Neural crest cell (in vitro differentiated cells): Measurements from ENCODE around the gene NOS1AP. TPM values are rescaled to one million over a fixed set of nuclear protein-coding genes. Genes with fewer than 3 reads are reported as not detected.

Experiments used
- DNase-seq: peaks from one replicate; pipeline ENCODE4 v3.0.0; 2021; ENCODE audit warnings: low read depth, mixed read lengths, low spot score
- H3K27ac Mint-ChIP-seq: one replicate; pipeline ENCODE4 v1.8.0; 2021; ENCODE audit warnings: mild to moderate bottlenecking, mixed read lengths; ENCODE audit not compliant: unreplicated experiment
- H3K27me3 Mint-ChIP-seq: 2 replicates; pipeline ENCODE4 v1.8.0; 2021; ENCODE audit warnings: low read depth, mild to moderate bottlenecking, mixed read lengths
- H3K36me3 Mint-ChIP-seq: 2 replicates; pipeline ENCODE4 v1.8.0; 2021; ENCODE audit warnings: low read depth, mild to moderate bottlenecking, mixed read lengths
- H3K4me1 Mint-ChIP-seq: 2 replicates; pipeline ENCODE4 v1.8.0; 2021; ENCODE audit warnings: mixed read lengths
- H3K4me3 Mint-ChIP-seq: one replicate; pipeline ENCODE4 v1.8.0; 2021; ENCODE audit warnings: mild to moderate bottlenecking, mixed read lengths
- H3K9me3 Mint-ChIP-seq: 2 replicates; pipeline ENCODE4 v1.8.0; 2021; ENCODE audit warnings: mixed read lengths
- CTCF ChIP-seq: fragments of 200-600 bp; sonication (generic); conservative IDR thresholded peaks from 2 replicates; pipeline ENCODE4 v1.5.0; 2021; ENCODE audit warnings: antibody characterized with exemption, mild to moderate bottlenecking
- total RNA-seq: library from RNA; stranded (reverse); gene quantifications from 2 replicates; pipeline ENCODE4 v1.2.1, GENCODE V29; 2021

NOS1AP gene
- total RNA-seq, 1 donor from 2014 or later: 7.0 TPM

GRCh38 chr1:162250004-162250730 is 180.7 kb downstream of the NOS1AP start:
- no peak for TF ChIP-seq CTCF
- DNase-seq: no peak
- Mint-ChIP-seq H3K4me1 (peaks cover 68% of the 10 kb centered on the region), H3K27me3 (no peaks in the 10 kb centered on the region), H3K4me3 (no peak overlapping the region), H3K9me3 (peaks cover 3% of the 10 kb centered on the region), H3K36me3 (no peaks in the 10 kb centered on the region), H3K27ac (peak overlapping the region; percentile 38)

- Mint-ChIP-seq H3K9me3 (no peaks in the 10 kb centered on the region), H3K36me3 (no peaks in the 10 kb centered on the region), H3K27me3 (no peaks in the 10 kb centered on the region), H3K4me1 (peaks cover 69% of the 10 kb centered on the region), H3K4me3 (no peak overlapping the region), H3K27ac (no peak overlapping the region)
- no peak for DNase-seq
- TF ChIP-seq CTCF: no peak
These were observed 181.6 kb downstream of the NOS1AP start for GRCh38 chr1:162251102-162251501.

- H3K4me3 Mint-ChIP-seq: no peak overlapping the region
- H3K36me3 Mint-ChIP-seq: no peaks in the 10 kb centered on the region
- no peak overlapping the region for H3K27ac Mint-ChIP-seq
- no peaks in the 10 kb centered on the region for H3K27me3 Mint-ChIP-seq
- no peak for TF ChIP-seq CTCF
- no peaks in the 10 kb centered on the region for H3K9me3 Mint-ChIP-seq
- DNase-seq: no peak
- H3K4me1 Mint-ChIP-seq: peaks cover 64% of the 10 kb centered on the region
These were observed 182.7 kb downstream of the NOS1AP start for GRCh38 chr1:162252214-162252613.

GRCh38 chr1:162253790-162254189 is 184.3 kb downstream of the NOS1AP start:
- no peak for DNase-seq
- Mint-ChIP-seq H3K36me3 (peaks cover 3% of the 10 kb centered on the region), H3K4me1 (peaks cover 48% of the 10 kb centered on the region), H3K4me3 (no peak overlapping the region), H3K27me3 (no peaks in the 10 kb centered on the region), H3K27ac (no peak overlapping the region), H3K9me3 (no peaks in the 10 kb centered on the region)
- TF ChIP-seq CTCF: no peak

GRCh38 chr1:162256287-162256686 is 186.8 kb downstream of the NOS1AP start:
- H3K36me3 Mint-ChIP-seq: peaks cover 3% of the 10 kb centered on the region
- H3K9me3 Mint-ChIP-seq: peaks cover 4% of the 10 kb centered on the region
- DNase-seq: no peak
- H3K4me3 Mint-ChIP-seq: no peak overlapping the region
- H3K4me1 Mint-ChIP-seq: peaks cover 29% of the 10 kb centered on the region
- peak overlapping the region; percentile 7 for H3K27ac Mint-ChIP-seq
- no peak for TF ChIP-seq CTCF
- no peaks in the 10 kb centered on the region for H3K27me3 Mint-ChIP-seq
